ENCODE measurements around the gene ZEB1. TPM values are rescaled to one million over a fixed set of nuclear protein-coding genes. Genes with fewer than 3 reads are reported as not detected.

ZEB1 gene
- total and polyA plus RNA-seq, 2 of the 13 experiments (the other 11 are each of a cell fraction or from before 2014, with no cell fraction given), result 9.6 to 18.0 TPM

GRCh38 chr10:31343009-31343408, 24.0 kb downstream of the ZEB1 start:
- no TSS peak for BruUV-seq (replicated peaks)
- no peaks in the 10 kb centered on the region for H3K36me3 ChIP-seq (replicated peaks in 1 of 2; ENCODE audit: control insufficient read depth in 1 of 2, insufficient read depth in 2 of 2, low read length in 2 of 2)

More at GRCh38 chr10:31343009-31343408, 24.0 kb downstream of the ZEB1 start:
- no peak overlapping the region for H3K4me2 ChIP-seq (ENCODE audit: low read depth, low read length)
- ATAC-seq (no peak), DNase-seq (ENCODE audit: low spot score) (no peak), FAIRE-seq (no peak)
- H3K4me1 ChIP-seq (ENCODE audit: insufficient read depth, low read length), result no peaks in the 10 kb centered on the region
- no peak overlapping the region for H3K27ac ChIP-seq (ENCODE audit: extremely low read length, insufficient read depth, low read length)
- peaks cover 82% of the 10 kb centered on the region for H3K79me2 ChIP-seq (ENCODE audit: insufficient read depth, low read length)
- 93% methylated on average over 3 of the region's 3 CpGs for WGBS (ENCODE audit: low lambda C conversion rate)
- no peak overlapping the region for H2AFZ ChIP-seq (ENCODE audit: low read length)
- no peaks in the 10 kb centered on the region for H3K27me3 ChIP-seq (ENCODE audit: control insufficient read depth in 1 of 2, insufficient read depth in 2 of 2, low read length in 2 of 2)
- intact Hi-C loops (cut with micrococcal nuclease; ENCODE audit: unreplicated experiment), result no loop called here
- peaks cover 13% of the 10 kb centered on the region for H4K20me1 ChIP-seq (ENCODE audit: insufficient read depth, low read length)
- POLR2A ChIA-PET, result no interaction called here
- CTCF ChIA-PET (ENCODE audit: low intra/inter-chr PET ratio, low total read pairs), result no interaction called here
- no peak overlapping the region for H3K4me3 ChIP-seq (replicated peaks in 1 of 3; ENCODE audit: insufficient read depth in 1 of 3, low read depth in 2 of 3, low read length in 3 of 3)
- in situ Hi-C loops (cut with HindIII; ENCODE audit: extremely low pct_ligation_motif_present, low pct_unique_long_range_greater_than_20kb), result no loop called here
- no peak overlapping the region for H3K9ac ChIP-seq (ENCODE audit: insufficient read depth, low read depth, low read length)
- no peaks in the 10 kb centered on the region for H3K9me3 ChIP-seq (ENCODE audit: low read length)
- TF ChIP-seq ZFYVE20 (CRISPR knock-in tag; IDR thresholded peaks at IDR 0.05; ENCODE audit: borderline replicate concordance, low read depth) (no peak), ZNF704 (CRISPR knock-in tag; IDR thresholded peaks at IDR 0.05; ENCODE audit: borderline replicate concordance) (no peak), SP4 (CRISPR knock-in tag; IDR thresholded peaks at IDR 0.05) (no peak), RBAK (CRISPR knock-in tag; IDR thresholded peaks at IDR 0.05) (no peak), GMEB2 (CRISPR knock-in tag; IDR thresholded peaks at IDR 0.05; ENCODE audit: low read depth) (no peak), PBX2 (CRISPR knock-in tag; IDR thresholded peaks at IDR 0.05) (no peak), SP1 (IDR thresholded peaks at IDR 0.05) (no peak), SP1 (CRISPR knock-in tag; IDR thresholded peaks at IDR 0.05) (no peak), ZNF772 (CRISPR knock-in tag; IDR thresholded peaks at IDR 0.05) (no peak), TBX2 (CRISPR knock-in tag; IDR thresholded peaks at IDR 0.05; ENCODE audit: borderline replicate concordance) (no peak), THRA (CRISPR knock-in tag; IDR thresholded peaks at IDR 0.05; ENCODE audit: borderline replicate concordance) (no peak), ZBTB14 (CRISPR knock-in tag; IDR thresholded peaks at IDR 0.05) (no peak), EEA1 (CRISPR knock-in tag; IDR thresholded peaks at IDR 0.05; ENCODE audit: borderline replicate concordance) (no peak), ZBTB34 (CRISPR knock-in tag; IDR thresholded peaks at IDR 0.05) (no peak), NRL (CRISPR knock-in tag; IDR thresholded peaks at IDR 0.05; ENCODE audit: borderline replicate concordance) (no peak), HMGA1 (CRISPR knock-in tag; conservative IDR thresholded peaks at IDR 0.05) (no peak), ZNF30 (CRISPR knock-in tag; IDR thresholded peaks at IDR 0.05) (no peak), HNRNPH1 (optimal IDR thresholded peaks at IDR 0.05; ENCODE audit: low read depth, low read length) (no peak)
